ENCODE data around the gene PTPRM.

Gene PTPRM

GRCh38 chr18:8406186-8406867, 839.2 kb downstream of the PTPRM start:
- H3K27ac ChIP-seq (ENCODE audit: low read length), result no peak overlapping the region
- H3K79me2 ChIP-seq (ENCODE audit: insufficient read depth, low read length), result no peaks in the 10 kb centered on the region
- no peaks in the 10 kb centered on the region for H4K20me1 ChIP-seq (ENCODE audit: insufficient read depth, low read length)
- no peaks in the 10 kb centered on the region for H3K4me1 ChIP-seq (ENCODE audit: insufficient read depth, low read length)
- no peak overlapping the region for H3K9ac ChIP-seq (ENCODE audit: low read depth, low read length)
- TF ChIP-seq CTCF (IDR thresholded peaks at IDR 0.05; ENCODE audit: borderline replicate concordance, extremely low read depth, low read length, poor library complexity, severe bottlenecking) (no peak), EZH2 (IDR thresholded peaks at IDR 0.05; ENCODE audit: borderline replicate concordance, low read depth, low read length, severe bottlenecking) (no peak)
- no peak overlapping the region for H3K4me3 ChIP-seq (ENCODE audit: low read depth in 1 of 2, low read length in 2 of 2)
- DNase-seq (no peak), ATAC-seq (ENCODE audit: insufficient read depth, low read depth) (no peak)
- no peak overlapping the region for H3K4me2 ChIP-seq (ENCODE audit: insufficient read depth, low read length)
- no peaks in the 10 kb centered on the region for H3K27me3 ChIP-seq (ENCODE audit: insufficient read depth, low read length, poor library complexity)
- H3K36me3 ChIP-seq (ENCODE audit: insufficient read depth, low read length), result no peaks in the 10 kb centered on the region
- no peaks in the 10 kb centered on the region for H3K9me3 ChIP-seq (ENCODE audit: insufficient read depth, low read length, severe bottlenecking)
- H2AFZ ChIP-seq (ENCODE audit: low read depth, low read length), result no peak overlapping the region

- ATAC-seq (ENCODE audit: insufficient read depth, low read depth) (no peak), DNase-seq (no peak)
- H2AFZ ChIP-seq (ENCODE audit: low read depth, low read length), result no peak overlapping the region
- no peaks in the 10 kb centered on the region for H3K27me3 ChIP-seq (ENCODE audit: insufficient read depth, low read length, poor library complexity)
- no peak for TF ChIP-seq EZH2 (IDR thresholded peaks at IDR 0.05; ENCODE audit: borderline replicate concordance, low read depth, low read length, severe bottlenecking)
- no peak for TF ChIP-seq CTCF (IDR thresholded peaks at IDR 0.05; ENCODE audit: borderline replicate concordance, extremely low read depth, low read length, poor library complexity, severe bottlenecking)
- H3K79me2 ChIP-seq (ENCODE audit: insufficient read depth, low read length), result no peaks in the 10 kb centered on the region
- H3K4me3 ChIP-seq (ENCODE audit: low read depth in 1 of 2, low read length in 2 of 2), result no peak overlapping the region
- H3K9ac ChIP-seq (ENCODE audit: low read depth, low read length), result no peak overlapping the region
- H3K27ac ChIP-seq (ENCODE audit: low read length), result no peak overlapping the region
- H4K20me1 ChIP-seq (ENCODE audit: insufficient read depth, low read length), result no peaks in the 10 kb centered on the region
- H3K36me3 ChIP-seq (ENCODE audit: insufficient read depth, low read length), result no peaks in the 10 kb centered on the region
- peaks cover 2% of the 10 kb centered on the region for H3K9me3 ChIP-seq (ENCODE audit: insufficient read depth, low read length, severe bottlenecking)
- H3K4me1 ChIP-seq (ENCODE audit: insufficient read depth, low read length), result no peaks in the 10 kb centered on the region
- H3K4me2 ChIP-seq (ENCODE audit: insufficient read depth, low read length), result no peak overlapping the region
These were observed 839.7 kb downstream of the PTPRM start for GRCh38 chr18:8406868-8407250.

GRCh38 chr18:8409151-8409550, 842.0 kb downstream of the PTPRM start:
- no peak overlapping the region for H2AFZ ChIP-seq (ENCODE audit: low read depth, low read length)
- TF ChIP-seq CTCF (IDR thresholded peaks at IDR 0.05; ENCODE audit: borderline replicate concordance, extremely low read depth, low read length, poor library complexity, severe bottlenecking) (no peak), EZH2 (IDR thresholded peaks at IDR 0.05; ENCODE audit: borderline replicate concordance, low read depth, low read length, severe bottlenecking) (no peak)

More at GRCh38 chr18:8409151-8409550, 842.0 kb downstream of the PTPRM start:
- DNase-seq, result no peak
- no peak for ATAC-seq (ENCODE audit: insufficient read depth, low read depth)
- H3K9ac ChIP-seq (ENCODE audit: low read depth, low read length), result no peak overlapping the region
- no peaks in the 10 kb centered on the region for H3K79me2 ChIP-seq (ENCODE audit: insufficient read depth, low read length)
- H3K27ac ChIP-seq (ENCODE audit: low read length), result no peak overlapping the region
- H3K4me1 ChIP-seq (ENCODE audit: insufficient read depth, low read length), result no peaks in the 10 kb centered on the region
- H3K27me3 ChIP-seq (ENCODE audit: insufficient read depth, low read length, poor library complexity), result no peaks in the 10 kb centered on the region
- H3K4me2 ChIP-seq (ENCODE audit: insufficient read depth, low read length), result no peak overlapping the region
- no peaks in the 10 kb centered on the region for H3K36me3 ChIP-seq (ENCODE audit: insufficient read depth, low read length)
- no peaks in the 10 kb centered on the region for H4K20me1 ChIP-seq (ENCODE audit: insufficient read depth, low read length)
- H3K4me3 ChIP-seq (ENCODE audit: low read depth in 1 of 2, low read length in 2 of 2), result no peak overlapping the region
- peaks cover 2% of the 10 kb centered on the region for H3K9me3 ChIP-seq (ENCODE audit: insufficient read depth, low read length, severe bottlenecking)

All from DND-41 (cell line).